Measurements from ENCODE around the gene HLA-DMA.

- TF ChIP-seq CTCF (conservative IDR thresholded peaks at IDR 0.05; ENCODE audit: low read depth, low read length) (no peak), POLR2A (IDR thresholded peaks at IDR 0.05; ENCODE audit: low read depth, low read length) (no peak), SMC3 (IDR thresholded peaks at IDR 0.05; ENCODE audit: low read depth, low read length) (no peak), USF2 (IDR thresholded peaks at IDR 0.05; ENCODE audit: low read depth, low read length) (no peak), RAD21 (IDR thresholded peaks at IDR 0.05; ENCODE audit: low read length) (no peak), MAZ (IDR thresholded peaks at IDR 0.05; ENCODE audit: borderline replicate concordance, low read depth, low read length) (no peak), RFX5 (IDR thresholded peaks at IDR 0.05; ENCODE audit: low read depth, low read length) (no peak)
Measured at GRCh38 chr6:32935551-32936238, 17.2 kb downstream of the HLA-DMA start.
